GM15510 (cell line): Measurements from ENCODE around the gene RUSF1.

Experiments used
- POLR2A ChIP-seq: IDR thresholded peaks from 3 replicates; pipeline ENCODE4 v1.6.1; 2011; ENCODE audit warnings: borderline replicate concordance; ENCODE audit not compliant: insufficient read length; ENCODE audit errors: extremely low read depth

Gene RUSF1

GRCh38 chr16:31467858-31468257 lies 40.3 kb downstream of the RUSF1 start:
- no peak for TF ChIP-seq POLR2A

- TF ChIP-seq POLR2A = no peak
These were observed 40.9 kb downstream of the RUSF1 start for GRCh38 chr16:31467151-31467773.

DNA sequence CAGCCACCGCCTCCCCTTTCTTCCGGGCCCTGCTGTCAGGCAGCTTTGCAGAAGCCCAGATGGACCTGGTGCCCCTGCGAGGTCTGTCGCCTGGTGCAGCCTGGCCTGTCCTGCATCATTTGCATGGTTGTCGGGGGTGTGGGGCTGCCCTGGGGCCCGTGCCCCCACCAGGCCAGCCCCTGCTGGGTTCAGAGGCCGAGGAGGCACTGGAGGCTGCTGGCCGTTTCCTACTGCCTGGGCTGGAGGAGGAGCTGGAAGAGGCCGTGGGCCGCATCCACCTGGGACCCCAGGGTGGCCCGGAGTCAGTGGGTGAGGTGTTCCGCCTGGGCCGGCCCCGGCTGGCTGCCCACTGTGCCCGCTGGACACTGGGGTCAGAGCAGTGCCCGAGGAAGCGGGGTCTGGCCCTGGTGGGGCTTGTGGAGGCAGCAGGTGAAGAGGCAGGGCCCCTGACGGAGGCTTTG lies 41.8 kb downstream of the RUSF1 start:
- TF ChIP-seq POLR2A = no peak

GRCh38 chr16:31465788-31466370 lies 42.3 kb downstream of the RUSF1 start:
- TF ChIP-seq POLR2A = no peak

DNA sequence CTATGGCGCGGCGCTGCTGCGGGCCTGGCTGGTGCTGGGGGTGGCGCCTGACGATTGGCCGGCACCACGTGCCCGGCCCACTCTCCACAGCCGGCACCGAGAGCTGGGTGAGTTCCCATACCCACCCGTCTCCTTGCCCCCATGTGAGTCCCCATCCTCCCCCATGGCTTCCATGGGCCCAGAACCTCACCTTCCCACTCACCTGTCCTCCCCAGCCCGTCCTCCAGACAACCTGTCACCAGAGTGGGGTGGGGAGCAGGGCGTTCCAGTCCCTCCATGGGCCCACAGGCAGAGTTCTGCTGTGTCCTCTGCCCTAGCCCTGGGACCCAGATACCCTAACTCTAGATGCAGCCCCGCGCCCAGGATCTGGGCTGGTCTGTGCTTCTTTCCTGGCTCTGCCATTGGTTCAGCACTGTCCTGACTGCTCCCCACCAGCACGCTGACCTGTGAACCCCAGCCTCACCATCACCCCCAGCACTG lies 43.4 kb downstream of the RUSF1 start:
- TF ChIP-seq POLR2A = no peak

DNA sequence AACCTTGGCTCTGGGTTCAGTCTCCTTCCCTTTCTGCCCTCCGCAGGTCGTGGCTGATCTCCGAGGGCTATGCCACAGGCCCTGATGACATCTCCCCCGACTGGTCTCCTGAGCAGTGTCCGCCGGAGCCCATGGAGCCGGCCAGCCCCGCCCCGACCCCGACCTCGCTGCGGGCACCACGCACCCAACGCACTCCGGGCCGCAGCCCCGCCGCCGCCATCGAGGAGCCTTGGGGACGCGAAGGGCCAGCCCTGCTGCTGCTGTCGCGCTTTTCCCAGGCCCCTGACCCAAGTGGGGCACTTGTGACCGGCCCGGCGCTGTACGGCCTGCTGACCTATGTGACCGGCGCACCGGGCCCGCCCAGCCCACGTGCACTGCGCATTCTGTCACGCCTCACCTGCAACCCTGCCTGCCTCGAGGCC lies 43.8 kb downstream of the RUSF1 start:
- TF ChIP-seq POLR2A = no peak

GRCh38 chr16:31461921-31462804 lies 46.0 kb downstream of the RUSF1 start:
- no peak for TF ChIP-seq POLR2A

DNA sequence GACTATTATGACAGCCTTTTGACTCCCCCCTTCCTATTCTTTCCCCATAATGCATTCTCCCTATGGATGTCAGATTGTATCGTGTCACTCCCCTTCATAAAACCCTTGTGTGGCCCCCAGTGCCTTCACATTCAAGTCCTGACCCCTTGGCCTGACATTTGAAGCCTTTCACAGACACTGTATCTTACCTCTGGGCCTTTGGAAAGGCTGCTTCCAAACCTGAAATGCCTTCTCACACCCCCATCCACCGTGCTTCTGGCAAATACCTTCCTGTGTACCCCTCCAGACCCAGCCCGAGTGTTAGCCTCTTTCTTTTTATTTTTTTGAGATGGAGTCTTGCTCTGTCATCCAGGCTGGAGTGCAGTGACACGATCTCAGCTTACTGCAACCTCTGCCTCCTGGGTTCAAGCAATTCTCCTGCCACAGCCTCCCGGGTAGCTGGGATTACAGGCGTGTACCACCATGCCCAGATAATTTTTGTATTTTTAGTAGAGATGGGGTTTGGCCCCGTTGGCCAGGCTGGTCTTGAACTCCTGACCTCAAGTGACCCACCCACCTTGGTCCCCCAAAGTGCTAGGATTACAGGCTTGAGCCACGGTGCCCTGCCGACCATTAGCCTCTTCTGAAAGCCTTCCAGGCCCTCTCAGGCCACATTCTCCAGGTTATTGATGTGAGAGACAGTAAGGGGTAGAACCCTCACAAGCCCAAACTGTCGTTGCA lies 46.8 kb downstream of the RUSF1 start:
- no peak for TF ChIP-seq POLR2A

DNA sequence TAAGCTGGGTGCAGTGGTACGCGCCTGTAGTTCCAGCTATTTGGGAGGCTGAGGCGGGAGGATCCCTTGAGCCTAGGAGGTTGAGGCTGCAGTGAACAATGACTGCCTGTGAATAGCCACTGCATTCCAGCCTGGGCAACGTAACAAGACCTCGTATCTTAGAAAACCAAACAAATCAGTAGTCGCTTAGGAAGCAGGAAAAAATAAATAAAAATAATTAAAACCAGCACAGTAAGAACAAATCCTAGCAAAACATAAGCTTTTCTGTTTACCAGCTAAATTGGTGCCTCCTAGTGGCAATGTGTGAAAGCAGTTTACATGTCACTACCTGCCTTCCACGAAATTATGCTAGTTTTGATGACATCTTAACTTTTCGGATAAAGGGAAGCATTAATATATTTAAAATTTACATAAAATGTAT lies 47.6 kb downstream of the RUSF1 start:
- TF ChIP-seq POLR2A = no peak

- peak; percentile 58 for TF ChIP-seq POLR2A
These were observed 48.3 kb downstream of the RUSF1 start for GRCh38 chr16:31459687-31460581.

GRCh38 chr16:31458844-31459686 lies 49.1 kb downstream of the RUSF1 start, which contains the start of gene ARMC5:
TSS of gene ARMC5 (plus strand) at chr16:31459501. CDS start at chr16:31459525, 24 bp downstream.
- TF ChIP-seq POLR2A = peak; percentile 78

- TF ChIP-seq POLR2A = peak; percentile 49
These were observed 49.9 kb downstream of the RUSF1 start for GRCh38 chr16:31458073-31458843.
